ENCODE data around the gene PCDHGC3.
"Not testable (repeated sequence)": the region's sequence is repeated elsewhere in the genome, so short reads cannot be mapped to it uniquely, and the experiment has no call there.

The PCDHGC3 gene

GRCh38 chr5:141475625-141476131 lies at the start of gene PCDHGC3:
TSS of gene PCDHGC3 (plus strand) at chr5:141475966. CDS start at chr5:141476117, 151 bp downstream.
- H3K4me3 ChIP-seq (ENCODE audit: control insufficient read depth, low read depth, low read length): peak within 1 kb of the TSS; percentile 51
- DNase-seq (ENCODE audit: low read depth): peak; percentile 87

GRCh38 chr5:141427783-141428426 lies 47.9 kb upstream of the PCDHGC3 start:
- no peak for DNase-seq (ENCODE audit: low read depth)
- no peak for TF ChIP-seq CTCF (IDR thresholded peaks at IDR 0.05; ENCODE audit: control insufficient read depth, insufficient read depth, low read depth, low read length, missing control alignments)
- H3K4me3 ChIP-seq (ENCODE audit: control insufficient read depth, low read depth, low read length): no peak overlapping the region

More at GRCh38 chr5:141475625-141476131, at the start of gene PCDHGC3:
- peak; percentile 47 for TF ChIP-seq CTCF (IDR thresholded peaks at IDR 0.05; ENCODE audit: control insufficient read depth, insufficient read depth, low read depth, low read length, missing control alignments)

GRCh38 chr5:141430332-141431113 lies 45.2 kb upstream of the PCDHGC3 start, which contains the start of gene PCDHGA12:
TSS of gene PCDHGA12 (plus strand) at chr5:141430507. CDS start at chr5:141430760, 253 bp downstream.
- H3K4me3 ChIP-seq (ENCODE audit: control insufficient read depth, low read depth, low read length): peak within 1 kb of the TSS; percentile 56
- peak; percentile 73 for TF ChIP-seq CTCF (IDR thresholded peaks at IDR 0.05; ENCODE audit: control insufficient read depth, insufficient read depth, low read depth, low read length, missing control alignments)
- DNase-seq (ENCODE audit: low read depth): peak; percentile 90

- TF ChIP-seq CTCF (IDR thresholded peaks at IDR 0.05; ENCODE audit: control insufficient read depth, insufficient read depth, low read depth, low read length, missing control alignments): no peak
- H3K4me3 ChIP-seq (ENCODE audit: control insufficient read depth, low read depth, low read length): peak overlapping the region; percentile 56
Measured at GRCh38 chr5:141431286-141431685, 44.5 kb upstream of the PCDHGC3 start.

GRCh38 chr5:141432308-141432707 lies 43.5 kb upstream of the PCDHGC3 start:
- not testable (repeated sequence) for H3K4me3 ChIP-seq (ENCODE audit: control insufficient read depth, low read depth, low read length); DNase-seq (ENCODE audit: low read depth)

More at GRCh38 chr5:141431286-141431685, 44.5 kb upstream of the PCDHGC3 start:
- DNase-seq (ENCODE audit: low read depth): no peak

GRCh38 chr5:141432726-141433125 lies 43.0 kb upstream of the PCDHGC3 start:
- not testable (repeated sequence) for DNase-seq (ENCODE audit: low read depth); H3K4me3 ChIP-seq (ENCODE audit: control insufficient read depth, low read depth, low read length)

- no peak overlapping the region for H3K4me3 ChIP-seq (ENCODE audit: control insufficient read depth, low read depth, low read length)
- no peak for DNase-seq (ENCODE audit: low read depth)
- no peak for TF ChIP-seq CTCF (IDR thresholded peaks at IDR 0.05; ENCODE audit: control insufficient read depth, insufficient read depth, low read depth, low read length, missing control alignments)
Measured at GRCh38 chr5:141434006-141434405, 41.8 kb upstream of the PCDHGC3 start.
